GM23338 (cell line): ENCODE results near the gene MBD6. TPM values are rescaled to one million over a fixed set of nuclear protein-coding genes. Genes with fewer than 3 reads are reported as not detected.

Experiments
- ATAC-seq: fragments of 200-7000 bp; cut with Tn5 transposase; 3 replicates; pipeline ENCODE4 v1.9.1; 2020
- DNase-seq: peaks from one replicate; pipeline ENCODE4 v3.0.0-alpha.2; 2015; ENCODE audit warnings: low spot score
- H2AFZ ChIP-seq: fragments of 200-600 bp; sonication (generic); 2 replicates; pipeline ENCODE4 v1.8.0; 2016; ENCODE audit warnings: antibody characterized with exemption, mild to moderate bottlenecking, moderate library complexity
- H3F3A ChIP-seq: fragments of 200-600 bp; sonication (generic); replicated peaks from 2 replicates; pipeline ENCODE4 v1.8.0; 2017; ENCODE audit warnings: antibody characterized with exemption, mixed run types, low read depth
- H3K27ac ChIP-seq: fragments of 200-600 bp; sonication (generic); 2 replicates; pipeline ENCODE4 v1.6.1; 2016; ENCODE audit warnings: low read depth
- H3K27me3 ChIP-seq: fragments of 200-600 bp; sonication (generic); 2 replicates; pipeline ENCODE4 v1.8.0; 2016; ENCODE audit warnings: mild to moderate bottlenecking, mixed run types, moderate library complexity; ENCODE audit not compliant: insufficient read depth
- H3K36me3 ChIP-seq: fragments of 200-600 bp; sonication (generic); 2 replicates; pipeline ENCODE4 v1.8.0; 2016; ENCODE audit warnings: mild to moderate bottlenecking; ENCODE audit not compliant: insufficient read depth
- H3K4me1 ChIP-seq: fragments of 200-600 bp; sonication (generic); 2 replicates; pipeline ENCODE4 v1.8.0; 2016; ENCODE audit warnings: mild to moderate bottlenecking, moderate library complexity; ENCODE audit not compliant: insufficient read depth
- H3K4me2 ChIP-seq: fragments of 200-600 bp; sonication (generic); 2 replicates; pipeline ENCODE4 v1.7.1; 2017; ENCODE audit warnings: mixed run types
- H3K4me3 ChIP-seq: fragments of 200-600 bp; sonication (generic); 2 replicates; pipeline ENCODE4 v1.6.1; 2016; ENCODE audit warnings: mixed run types
- H3K79me2 ChIP-seq: fragments of 200-600 bp; sonication (generic); replicated peaks from 2 replicates; pipeline ENCODE4 v1.8.0; 2017; ENCODE audit warnings: mild to moderate bottlenecking; ENCODE audit not compliant: insufficient read depth
- H3K9me2 ChIP-seq: fragments of 200-600 bp; sonication (generic); 2 replicates; pipeline ENCODE4 v1.8.0; 2017; ENCODE audit not compliant: insufficient read depth
- H4K20me1 ChIP-seq: fragments of 200-600 bp; sonication (generic); replicated peaks from 2 replicates; pipeline ENCODE4 v1.8.0; 2017; ENCODE audit warnings: mild to moderate bottlenecking; ENCODE audit not compliant: insufficient read depth
- H3K27ac Mint-ChIP-seq: 2 replicates; pipeline ENCODE4 v1.8.0; 2020; ENCODE audit warnings: inconsistent platforms, mild to moderate bottlenecking, moderate library complexity, mixed read lengths
- H3K27me3 Mint-ChIP-seq: 3 replicates; pipeline ENCODE4 v1.8.0; 2022; ENCODE audit warnings: low read depth, mild to moderate bottlenecking, moderate library complexity, mixed read lengths, inconsistent platforms; ENCODE audit not compliant: insufficient read depth, poor library complexity
- H3K36me3 Mint-ChIP-seq: 3 replicates; pipeline ENCODE4 v1.8.0; 2021; ENCODE audit warnings: low read depth, mild to moderate bottlenecking, inconsistent platforms, moderate library complexity, mixed read lengths
- H3K4me1 Mint-ChIP-seq: 3 replicates; pipeline ENCODE4 v1.8.0; 2020; ENCODE audit warnings: mild to moderate bottlenecking, inconsistent platforms, mixed read lengths
- H3K4me3 Mint-ChIP-seq: 3 replicates; pipeline ENCODE4 v1.8.0; 2021; ENCODE audit warnings: moderate library complexity, mild to moderate bottlenecking, inconsistent platforms, mixed read lengths
- H3K9me3 Mint-ChIP-seq: 3 replicates; pipeline ENCODE4 v1.8.0; 2020; ENCODE audit warnings: moderate library complexity, mild to moderate bottlenecking, inconsistent platforms, mixed read lengths
- CREB1 ChIP-seq: fragments of 250-450 bp; sonication (Bioruptor Pico); IDR thresholded peaks from 2 replicates; pipeline ENCODE4 v1.5.0; 2020; ENCODE audit warnings: low read depth, mild to moderate bottlenecking, moderate library complexity
- CTCF ChIP-seq, 2 experiments: fragments of 200-600 bp in 1 of 2; sonication (generic) in 1 of 2; conservative IDR thresholded peaks; 2 replicates each; pipeline versions ENCODE4 v1.5.1 to v1.6.1; 2016 to 2017; ENCODE audit warnings: antibody characterized with exemption in 2 of 2, low read depth in 2 of 2, mild to moderate bottlenecking in 2 of 2, moderate library complexity in 1 of 2
- ETS1 ChIP-seq: IDR thresholded peaks from 2 replicates; pipeline ENCODE4 v1.6.1; 2016; ENCODE audit warnings: antibody characterized with exemption
- EZH2 ChIP-seq: fragments of 200-600 bp; sonication (generic); IDR thresholded peaks from one replicate; pipeline ENCODE4 v1.8.0; 2017; ENCODE audit warnings: antibody characterized with exemption, mild to moderate bottlenecking, low read depth; ENCODE audit not compliant: unreplicated experiment
- EZH2phosphoT487 ChIP-seq: fragments of 200-600 bp; sonication (generic); IDR thresholded peaks from one replicate; pipeline ENCODE4 v1.8.1; 2018; ENCODE audit warnings: antibody characterized with exemption; ENCODE audit not compliant: unreplicated experiment
- JUNB ChIP-seq: IDR thresholded peaks from one replicate; pipeline ENCODE4 v1.6.1; 2016; ENCODE audit warnings: antibody characterized with exemption; ENCODE audit not compliant: unreplicated experiment
- NANOG ChIP-seq: IDR thresholded peaks from 2 replicates; pipeline ENCODE4 v1.6.1; 2016; ENCODE audit warnings: antibody characterized with exemption, borderline replicate concordance
- POLR2AphosphoS5 ChIP-seq: IDR thresholded peaks from 2 replicates; pipeline ENCODE4 v1.6.1; 2016; ENCODE audit warnings: antibody characterized with exemption, low read depth
- REST ChIP-seq: IDR thresholded peaks from one replicate; pipeline ENCODE4 v1.6.1; 2018; ENCODE audit warnings: antibody characterized with exemption; ENCODE audit not compliant: unreplicated experiment
- STAT1 ChIP-seq: IDR thresholded peaks from one replicate; pipeline ENCODE4 v1.6.1; 2016; ENCODE audit warnings: antibody characterized with exemption; ENCODE audit not compliant: unreplicated experiment
- ZNF114 ChIP-seq: fragments of 250-450 bp; sonication (Bioruptor Pico); IDR thresholded peaks from 2 replicates; pipeline ENCODE4 v1.5.0; 2020; ENCODE audit warnings: mild to moderate bottlenecking, moderate library complexity
- ZNF331 ChIP-seq: fragments of 250-450 bp; sonication (Bioruptor Pico); IDR thresholded peaks from 2 replicates; pipeline ENCODE4 v1.5.0; 2020; ENCODE audit warnings: low read depth, mild to moderate bottlenecking, moderate library complexity
- ZNF462 ChIP-seq: fragments of 250-450 bp; sonication (Bioruptor Pico); IDR thresholded peaks from 2 replicates; pipeline ENCODE4 v1.5.0; 2020; ENCODE audit warnings: mild to moderate bottlenecking, moderate library complexity
- polyA plus RNA-seq: library from polyadenylated mRNA; unstranded; fragments of >200 nt; fragmentation: Nextera tagmentation; extraction: Ambion mirVana; gene quantifications from 2 replicates; pipeline ENCODE4 v1.2.1, GENCODE V29; 2016
- total RNA-seq: library from RNA; depleted of rRNA; stranded (reverse); fragments of >200 nt; shearing (Covaris generic); gene quantifications from 2 replicates; pipeline ENCODE4 v1.2.3, GENCODE V29; 2014

The MBD6 gene
- total and polyA plus RNA-seq, 2 experiments from 2014 or later = 12.5 to 17.1 TPM

- peak overlapping the region; percentile 79 for H3K4me3 Mint-ChIP-seq
- Histone ChIP-seq H2AFZ (no peak overlapping the region), H3F3A (peaks cover 12% of the 10 kb centered on the region), H3K27me3 (peaks cover 14% of the 10 kb centered on the region), H4K20me1 (peaks cover 15% of the 10 kb centered on the region), H3K4me2 (peak overlapping the region; percentile 88), H3K79me2 (peaks cover 33% of the 10 kb centered on the region), H3K27ac (0 out of 2 replicates have a peak overlapping the region, but pooled peaks have one; percentile 9), H3K4me1 (peaks cover 38% of the 10 kb centered on the region), H3K4me3 (0 out of 2 replicates have a peak overlapping the region, but pooled peaks have one; percentile 20), H3K36me3 (no peaks in the 10 kb centered on the region), H3K9me2 (no peaks in the 10 kb centered on the region)
- H3K27me3 Mint-ChIP-seq = peaks cover 13% of the 10 kb centered on the region
- ATAC-seq (no peak), DNase-seq (no peak)
- no peak overlapping the region for H3K27ac Mint-ChIP-seq
- no peaks in the 10 kb centered on the region for H3K9me3 Mint-ChIP-seq
- peaks cover 57% of the 10 kb centered on the region for H3K4me1 Mint-ChIP-seq
- no peaks in the 10 kb centered on the region; the same call in 2 of the 3 replicates for H3K36me3 Mint-ChIP-seq
- TF ChIP-seq ZNF114 (CRISPR knock-in tag) (no peak), CTCF (conservative IDR thresholded peaks at IDR 0.05; ENCODE audit: low read depth in 2 of 2) (no peak), STAT1 (no peak), CREB1 (no peak), EZH2 (no peak), REST (no peak), ZNF462 (no peak), ZNF331 (no peak), ETS1 (no peak), JUNB (no peak), POLR2AphosphoS5 (no peak), NANOG (no peak), EZH2phosphoT487 (no peak)
Measured at GRCh38 chr12:57551637-57552305, 29.1 kb downstream of the MBD6 start.
